PFSK-1 (cell line): ENCODE results near the gene SUPT5H.
A peak's percentile ranks its signal among the peaks of the same experiment; 100 is the strongest.

ENCODE experiments used
- FOXP2 ChIP-seq: optimal IDR thresholded peaks from 2 replicates; pipeline ENCODE3; 2011; ENCODE audit warnings: borderline replicate concordance, control low read depth, inconsistent platforms; ENCODE audit not compliant: insufficient read depth; ENCODE audit errors: extremely low read length, extremely low read depth
- POLR2AphosphoS5 ChIP-seq: IDR thresholded peaks from 2 replicates; pipeline ENCODE4 v1.6.1; 2012; ENCODE audit warnings: low read depth, mild to moderate bottlenecking, control low read depth, low read length, moderate library complexity
- SIN3A ChIP-seq: IDR thresholded peaks from 2 replicates; pipeline ENCODE4 v1.6.1; 2012; ENCODE audit warnings: mild to moderate bottlenecking, low read length, moderate library complexity, borderline replicate concordance; ENCODE audit not compliant: insufficient read depth
- TAF1 ChIP-seq: IDR thresholded peaks from 2 replicates; pipeline ENCODE4 v1.6.1; 2012; ENCODE audit warnings: low read length, control low read depth, borderline replicate concordance; ENCODE audit not compliant: insufficient read depth
- TF ChIP-seq, protein P1 (sequence below), 2 experiments: IDR thresholded peaks; 2 replicates each; pipeline versions ENCODE4 v1.6.1 to v1.8.0; 2011 to 2012; ENCODE audit warnings: low read depth in 2 of 2, low read length in 2 of 2, control low read depth in 1 of 2, inconsistent platforms in 1 of 2, mild to moderate bottlenecking in 1 of 2, moderate library complexity in 1 of 2; ENCODE audit not compliant: insufficient read depth in 1 of 2

SUPT5H gene

DNA sequence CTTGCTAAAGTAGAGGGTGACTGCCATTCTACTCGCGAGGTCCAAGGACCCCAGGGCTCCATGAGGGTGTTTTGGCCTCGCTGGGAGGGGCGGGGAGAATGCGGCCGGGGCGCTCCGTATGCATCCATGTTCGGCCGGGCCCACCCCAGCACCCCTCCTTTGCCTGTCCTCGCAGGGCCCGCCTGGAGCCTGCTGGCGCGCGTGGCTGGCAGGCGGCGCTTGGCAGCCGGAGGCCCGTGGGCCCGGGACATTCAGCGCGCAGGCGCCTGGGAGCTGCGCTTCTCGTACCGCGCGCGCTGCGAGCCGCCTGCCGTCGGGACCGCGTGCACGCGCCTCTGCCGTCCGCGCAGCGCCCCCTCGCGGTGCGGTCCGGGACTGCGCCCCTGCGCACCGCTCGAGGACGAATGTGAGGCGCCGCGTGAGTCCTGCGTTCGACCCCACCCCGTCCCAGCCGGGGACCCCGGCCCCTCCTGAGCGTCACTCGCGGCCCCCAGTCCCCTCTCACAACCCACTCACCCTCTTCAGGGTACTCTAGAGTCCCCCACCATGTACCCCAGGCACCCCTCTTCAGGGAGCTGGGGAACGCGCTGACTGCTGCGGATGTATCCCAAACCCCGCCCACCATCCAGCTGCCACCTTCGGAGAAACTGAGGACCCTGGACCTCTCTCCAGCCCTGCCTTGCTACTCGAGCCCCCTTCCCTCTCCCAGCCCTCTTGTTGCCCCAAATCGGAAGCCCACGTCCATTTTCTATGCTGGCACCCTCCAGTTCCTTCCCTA lies 57.4 kb downstream of the SUPT5H start:
- TF ChIP-seq SIN3A (no peak), FOXP2 (peak; percentile 92), TAF1 (no peak), POLR2AphosphoS5 (no peak)
- TF ChIP-seq, protein P1, sequence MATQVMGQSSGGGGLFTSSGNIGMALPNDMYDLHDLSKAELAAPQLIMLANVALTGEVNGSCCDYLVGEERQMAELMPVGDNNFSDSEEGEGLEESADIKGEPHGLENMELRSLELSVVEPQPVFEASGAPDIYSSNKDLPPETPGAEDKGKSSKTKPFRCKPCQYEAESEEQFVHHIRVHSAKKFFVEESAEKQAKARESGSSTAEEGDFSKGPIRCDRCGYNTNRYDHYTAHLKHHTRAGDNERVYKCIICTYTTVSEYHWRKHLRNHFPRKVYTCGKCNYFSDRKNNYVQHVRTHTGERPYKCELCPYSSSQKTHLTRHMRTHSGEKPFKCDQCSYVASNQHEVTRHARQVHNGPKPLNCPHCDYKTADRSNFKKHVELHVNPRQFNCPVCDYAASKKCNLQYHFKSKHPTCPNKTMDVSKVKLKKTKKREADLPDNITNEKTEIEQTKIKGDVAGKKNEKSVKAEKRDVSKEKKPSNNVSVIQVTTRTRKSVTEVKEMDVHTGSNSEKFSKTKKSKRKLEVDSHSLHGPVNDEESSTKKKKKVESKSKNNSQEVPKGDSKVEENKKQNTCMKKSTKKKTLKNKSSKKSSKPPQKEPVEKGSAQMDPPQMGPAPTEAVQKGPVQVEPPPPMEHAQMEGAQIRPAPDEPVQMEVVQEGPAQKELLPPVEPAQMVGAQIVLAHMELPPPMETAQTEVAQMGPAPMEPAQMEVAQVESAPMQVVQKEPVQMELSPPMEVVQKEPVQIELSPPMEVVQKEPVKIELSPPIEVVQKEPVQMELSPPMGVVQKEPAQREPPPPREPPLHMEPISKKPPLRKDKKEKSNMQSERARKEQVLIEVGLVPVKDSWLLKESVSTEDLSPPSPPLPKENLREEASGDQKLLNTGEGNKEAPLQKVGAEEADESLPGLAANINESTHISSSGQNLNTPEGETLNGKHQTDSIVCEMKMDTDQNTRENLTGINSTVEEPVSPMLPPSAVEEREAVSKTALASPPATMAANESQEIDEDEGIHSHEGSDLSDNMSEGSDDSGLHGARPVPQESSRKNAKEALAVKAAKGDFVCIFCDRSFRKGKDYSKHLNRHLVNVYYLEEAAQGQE (IDR thresholded peaks at IDR 0.05; ENCODE audit: insufficient read depth in 1 of 2, low read depth in 2 of 2, low read length in 2 of 2): no peak

DNA sequence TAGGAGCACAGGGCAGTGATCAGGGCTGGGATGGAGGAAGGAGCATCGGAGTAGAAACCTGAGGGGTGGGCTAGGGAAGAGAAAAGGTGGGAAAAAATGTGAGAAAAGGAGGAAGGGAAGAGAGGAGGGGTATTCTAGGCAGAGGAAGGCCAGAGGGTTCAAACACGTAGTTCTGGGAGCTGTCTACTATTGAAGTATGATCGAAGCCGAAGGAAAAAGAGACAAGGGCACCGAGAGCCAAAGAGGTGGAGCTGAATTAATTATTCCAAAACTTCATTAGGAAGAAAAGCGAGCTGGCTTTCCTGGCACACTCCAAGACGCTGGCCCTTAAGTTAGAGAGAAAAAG lies 61.2 kb downstream of the SUPT5H start:
- TF ChIP-seq, protein P1 (IDR thresholded peaks at IDR 0.05; ENCODE audit: insufficient read depth in 1 of 2, low read depth in 2 of 2, low read length in 2 of 2): no peak
- TF ChIP-seq POLR2AphosphoS5: no peak
- TF ChIP-seq SIN3A: no peak
- no peak for TF ChIP-seq FOXP2
- TF ChIP-seq TAF1: no peak

- TF ChIP-seq TAF1 (0 out of 2 replicates have a peak, but pooled peaks have one; percentile 11), POLR2AphosphoS5 (peak; percentile 67), SIN3A (0 out of 2 replicates have a peak, but pooled peaks have one; percentile 53), FOXP2 (peak; percentile 32)
- TF ChIP-seq, protein P1 (IDR thresholded peaks at IDR 0.05; ENCODE audit: insufficient read depth in 1 of 2, low read depth in 2 of 2, low read length in 2 of 2): no peak
Observed at GRCh38 chr19:39506944-39507714, 61.7 kb downstream of the SUPT5H start.

- TF ChIP-seq FOXP2 (no peak), POLR2AphosphoS5 (no peak), TAF1 (no peak), SIN3A (no peak)
- TF ChIP-seq, protein P1 (IDR thresholded peaks at IDR 0.05; ENCODE audit: insufficient read depth in 1 of 2, low read depth in 2 of 2, low read length in 2 of 2): no peak
Observed at GRCh38 chr19:39507715-39508364, 62.5 kb downstream of the SUPT5H start.
